HEK293 (cell line): ENCODE measurements around the gene RANBP10.

ENCODE experiments used
- CTCF ChIA-PET: fragments of 350-600 bp; formaldehyde crosslinking; extraction: SDS; loops from one replicate; lab custom pipeline; 2021; ENCODE audit warnings: antibody characterized with exemption; lab: Yijun Ruan, JAX
- POLR2A ChIA-PET: fragments of 300-600 bp; formaldehyde crosslinking; extraction: SDS; loops from one replicate; lab custom pipeline; 2020; ENCODE audit warnings: antibody characterized with exemption, inconsistent platforms; lab: Yijun Ruan, JAX
- H3K27ac ChIP-seq: fragments of 200-500 bp; sonication (Bioruptor generic); 2 replicates; pipeline ENCODE4 v1.5.1; 2014; ENCODE audit warnings: low read depth, low read length, control low read depth, inconsistent platforms; ENCODE audit errors: extremely low read depth
- H3K36me3 ChIP-seq, 2 experiments: fragments of 200-500 bp in 1 of 2; sonication (Bioruptor generic) in 1 of 2; 1 replicate in 1 of 2; 2 replicates in 1 of 2; pipeline ENCODE4 v1.5.1; 2014 to 2017; ENCODE audit warnings: inconsistent platforms in 2 of 2, low read length in 2 of 2; ENCODE audit not compliant: control insufficient read depth in 2 of 2, insufficient read depth in 1 of 2
- H3K4me1 ChIP-seq: fragments of 200-500 bp; sonication (Bioruptor generic); 2 replicates; pipeline ENCODE4 v1.5.1; 2014; ENCODE audit warnings: mild to moderate bottlenecking, low read length, inconsistent platforms; ENCODE audit not compliant: control insufficient read depth, insufficient read depth
- H3K4me3 ChIP-seq: 2 replicates; pipeline ENCODE4 v1.5.1; 2011; ENCODE audit warnings: low read depth, mild to moderate bottlenecking, control low read depth, low read length, moderate library complexity
- H3K9me3 ChIP-seq: fragments of 200-500 bp; sonication (Bioruptor generic); 2 replicates; pipeline ENCODE4 v1.5.1; 2014; ENCODE audit warnings: low read depth, low read length, inconsistent platforms; ENCODE audit not compliant: control insufficient read depth, insufficient read depth
- BCL11A ChIP-seq: fragments of 450-650 bp; formaldehyde crosslinking; IDR thresholded peaks from 2 replicates; pipeline ENCODE4 v1.5.1; 2016; ENCODE audit warnings: low read depth, missing biosample characterization, missing genetic modification characterization
- FEZF1 ChIP-seq: fragments of 450-650 bp; formaldehyde crosslinking; IDR thresholded peaks from 2 replicates; pipeline ENCODE4 v1.5.1; 2016; ENCODE audit warnings: missing biosample characterization, missing genetic modification characterization
- OSR2 ChIP-seq: fragments of 450-650 bp; formaldehyde crosslinking; IDR thresholded peaks from 2 replicates; pipeline ENCODE4 v1.5.1; 2016; ENCODE audit warnings: missing biosample characterization, missing genetic modification characterization
- REST ChIP-seq: fragments of 450-650 bp; formaldehyde crosslinking; IDR thresholded peaks from 2 replicates; pipeline ENCODE4 v1.5.1; 2016; ENCODE audit warnings: missing biosample characterization, missing genetic modification characterization
- ZBTB6 ChIP-seq: fragments of 450-650 bp; formaldehyde crosslinking; IDR thresholded peaks from 2 replicates; pipeline ENCODE4 v1.5.1; 2017; ENCODE audit warnings: missing biosample characterization, missing genetic modification characterization
- ZBTB7A ChIP-seq: fragments of 450-650 bp; formaldehyde crosslinking; IDR thresholded peaks from 2 replicates; pipeline ENCODE4 v1.5.1; 2016; ENCODE audit warnings: low read depth, missing biosample characterization, missing genetic modification characterization
- ZNF18 ChIP-seq: fragments of 450-650 bp; formaldehyde crosslinking; IDR thresholded peaks from 2 replicates; pipeline ENCODE4 v1.5.1; 2016; ENCODE audit warnings: missing biosample characterization, missing genetic modification characterization
- ZNF335 ChIP-seq: fragments of 450-650 bp; formaldehyde crosslinking; conservative IDR thresholded peaks from 2 replicates; pipeline ENCODE4 v1.5.1; 2016; ENCODE audit warnings: missing biosample characterization, missing genetic modification characterization
- ZNF350 ChIP-seq: fragments of 450-650 bp; formaldehyde crosslinking; IDR thresholded peaks from 2 replicates; pipeline ENCODE4 v1.5.0; 2017; ENCODE audit warnings: missing biosample characterization, mild to moderate bottlenecking, missing genetic modification characterization
- ZNF394 ChIP-seq: fragments of 450-650 bp; formaldehyde crosslinking; IDR thresholded peaks from 2 replicates; pipeline ENCODE4 v1.5.1; 2016; ENCODE audit warnings: missing biosample characterization, missing genetic modification characterization, mild to moderate bottlenecking, moderate library complexity, borderline replicate concordance
- ZNF585B ChIP-seq: fragments of 450-650 bp; formaldehyde crosslinking; IDR thresholded peaks from 2 replicates; pipeline ENCODE4 v1.5.1; 2016; ENCODE audit warnings: missing biosample characterization, missing genetic modification characterization
- ZNF670 ChIP-seq: fragments of 450-650 bp; formaldehyde crosslinking; IDR thresholded peaks from 2 replicates; pipeline ENCODE4 v1.5.1; 2016; ENCODE audit warnings: missing biosample characterization, missing genetic modification characterization, low read depth
- ZNF677 ChIP-seq: fragments of 450-650 bp; IDR thresholded peaks from 2 replicates; pipeline ENCODE4 v1.5.0; 2018; ENCODE audit warnings: missing biosample characterization, mild to moderate bottlenecking, missing genetic modification characterization, moderate library complexity
- ZNF704 ChIP-seq: fragments of 450-650 bp; formaldehyde crosslinking; IDR thresholded peaks from 2 replicates; pipeline ENCODE4 v1.5.1; 2016; ENCODE audit warnings: missing biosample characterization, missing genetic modification characterization
- ZNF768 ChIP-seq: fragments of 450-650 bp; formaldehyde crosslinking; IDR thresholded peaks from 2 replicates; pipeline ENCODE4 v1.5.1; 2018; ENCODE audit warnings: missing biosample characterization, mild to moderate bottlenecking, missing genetic modification characterization
- ZNF776 ChIP-seq: fragments of 450-650 bp; formaldehyde crosslinking; IDR thresholded peaks from 2 replicates; pipeline ENCODE4 v1.5.0; 2017; ENCODE audit warnings: missing biosample characterization, missing genetic modification characterization, borderline replicate concordance
- TF ChIP-seq, protein P1 (sequence below): fragments of 450-650 bp; formaldehyde crosslinking; IDR thresholded peaks from 2 replicates; pipeline ENCODE4 v1.5.1; 2016; ENCODE audit warnings: missing biosample characterization, missing genetic modification characterization
- TF ChIP-seq, protein P2 (sequence below): fragments of 450-650 bp; formaldehyde crosslinking; IDR thresholded peaks from 2 replicates; pipeline ENCODE4 v1.5.1; 2016; ENCODE audit warnings: missing biosample characterization, missing genetic modification characterization, borderline replicate concordance

The RANBP10 gene

DNA sequence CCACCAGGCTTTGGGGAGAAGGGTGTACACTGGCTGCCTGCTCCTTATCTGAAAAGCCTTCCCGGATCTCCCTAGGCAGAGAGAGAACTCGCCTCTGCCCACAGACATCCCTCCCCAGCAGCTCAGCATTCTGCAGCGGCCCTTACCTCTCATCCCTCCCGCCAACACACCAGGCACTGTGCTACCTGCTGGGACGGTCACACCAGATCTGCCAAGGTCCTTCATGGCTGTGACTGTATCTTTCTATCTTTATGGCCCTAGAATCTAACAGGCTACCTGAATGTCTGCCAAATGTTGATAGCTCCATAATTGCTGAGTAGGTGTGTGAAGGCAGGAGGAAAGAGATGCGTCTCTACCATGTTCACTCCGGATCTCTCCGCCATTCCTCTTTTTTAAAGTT is 8.2 kb upstream of the RANBP10 start (continued):
- TF ChIP-seq, protein P1, sequence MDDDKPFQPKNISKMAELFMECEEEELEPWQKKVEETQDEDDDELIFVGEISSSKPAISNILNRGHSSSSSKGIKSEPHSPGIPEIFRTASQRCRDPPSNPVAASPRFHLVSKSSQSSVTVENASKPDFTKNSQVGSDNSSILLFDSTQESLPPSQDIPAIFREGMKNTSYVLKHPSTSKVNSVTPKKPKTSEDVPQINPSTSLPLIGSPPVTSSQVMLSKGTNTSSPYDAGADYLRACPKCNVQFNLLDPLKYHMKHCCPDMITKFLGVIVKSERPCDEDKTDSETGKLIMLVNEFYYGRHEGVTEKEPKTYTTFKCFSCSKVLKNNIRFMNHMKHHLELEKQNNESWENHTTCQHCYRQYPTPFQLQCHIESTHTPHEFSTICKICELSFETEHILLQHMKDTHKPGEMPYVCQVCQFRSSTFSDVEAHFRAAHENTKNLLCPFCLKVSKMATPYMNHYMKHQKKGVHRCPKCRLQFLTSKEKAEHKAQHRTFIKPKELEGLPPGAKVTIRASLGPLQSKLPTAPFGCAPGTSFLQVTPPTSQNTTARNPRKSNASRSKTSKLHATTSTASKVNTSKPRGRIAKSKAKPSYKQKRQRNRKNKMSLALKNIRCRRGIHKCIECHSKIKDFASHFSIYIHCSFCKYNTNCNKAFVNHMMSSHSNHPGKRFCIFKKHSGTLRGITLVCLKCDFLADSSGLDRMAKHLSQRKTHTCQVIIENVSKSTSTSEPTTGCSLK (tag by site-specific recombination): no peak
- no peak for TF ChIP-seq ZNF350 (tag by site-specific recombination)
- TF ChIP-seq ZNF335 (tag by site-specific recombination): peak; percentile 68
- TF ChIP-seq, protein P2, sequence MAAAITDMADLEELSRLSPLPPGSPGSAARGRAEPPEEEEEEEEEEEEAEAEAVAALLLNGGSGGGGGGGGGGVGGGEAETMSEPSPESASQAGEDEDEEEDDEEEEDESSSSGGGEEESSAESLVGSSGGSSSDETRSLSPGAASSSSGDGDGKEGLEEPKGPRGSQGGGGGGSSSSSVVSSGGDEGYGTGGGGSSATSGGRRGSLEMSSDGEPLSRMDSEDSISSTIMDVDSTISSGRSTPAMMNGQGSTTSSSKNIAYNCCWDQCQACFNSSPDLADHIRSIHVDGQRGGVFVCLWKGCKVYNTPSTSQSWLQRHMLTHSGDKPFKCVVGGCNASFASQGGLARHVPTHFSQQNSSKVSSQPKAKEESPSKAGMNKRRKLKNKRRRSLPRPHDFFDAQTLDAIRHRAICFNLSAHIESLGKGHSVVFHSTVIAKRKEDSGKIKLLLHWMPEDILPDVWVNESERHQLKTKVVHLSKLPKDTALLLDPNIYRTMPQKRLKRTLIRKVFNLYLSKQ (tag by site-specific recombination): no peak
- TF ChIP-seq OSR2 (tag by site-specific recombination): peak; percentile 18; the same call in 1 of the 2 replicates
- TF ChIP-seq ZNF585B (tag by site-specific recombination): no peak
- peak; percentile 54 for TF ChIP-seq ZNF18 (tag by site-specific recombination)
- TF ChIP-seq ZNF677 (tag by site-specific recombination): no peak
- no peak for TF ChIP-seq FEZF1 (tag by site-specific recombination)
- no peak for TF ChIP-seq ZBTB7A (tag by site-specific recombination)

- H3K36me3 ChIP-seq: no peaks in the 10 kb centered on the region
- H3K4me1 ChIP-seq: peaks cover 4% of the 10 kb centered on the region; the same call in 1 of the 2 replicates
- H3K4me3 ChIP-seq: no peak overlapping the region
- no peak overlapping the region for H3K27ac ChIP-seq
- CTCF ChIA-PET: interaction anchor here (0.6 kb wide), 1 partner anchor 119 kb away, joined by 3 read pairs; no protein-coding TSS in a partner anchor
- no peaks in the 10 kb centered on the region for H3K9me3 ChIP-seq
- POLR2A ChIA-PET: no interaction called here
- TF ChIP-seq ZNF768: 0 out of 2 replicates have a peak, but pooled peaks have one; percentile 52
- no peak for TF ChIP-seq ZNF394
Observed at GRCh38 chr16:67811899-67812298, 5.5 kb upstream of the RANBP10 start.

GRCh38 chr16:67807148-67807682 is 855 bp upstream of the RANBP10 start:
- ChIA-PET POLR2A (interaction anchor here (0.6 to 1.7 kb wide), 24 partner anchors 9 to 286 kb away, joined by 3 to 25 read pairs (median 5); partner anchors contain the start of genes ACD, CTCF, GFOD2 and NUTF2), CTCF (interaction anchor here (0.7 to 2.7 kb wide), 8 partner anchors 9 to 287 kb away, joined by 3 to 43 read pairs (median 3); no protein-coding TSS in a partner anchor)
- H3K27ac ChIP-seq: no peak overlapping the region
- peak; percentile 34; the same call in 1 of the 2 replicates for TF ChIP-seq REST (tag by site-specific recombination)
- no peak for TF ChIP-seq ZNF776 (tag by site-specific recombination)
- 0 out of 2 replicates have a peak, but pooled peaks have one; percentile 77 for TF ChIP-seq ZNF335 (tag by site-specific recombination)
- 0 out of 2 replicates have a peak, but pooled peaks have one; percentile 4 for TF ChIP-seq ZBTB6 (tag by site-specific recombination)
- no peak for TF ChIP-seq ZNF704 (tag by site-specific recombination)
- no peak for TF ChIP-seq BCL11A
- TF ChIP-seq ZNF670: no peak
- no peak for TF ChIP-seq FEZF1 (tag by site-specific recombination)

More at GRCh38 chr16:67807148-67807682, 855 bp upstream of the RANBP10 start:
- Histone ChIP-seq H3K36me3 (peaks cover 0 to 22% of the 10 kb centered on the region in 2 experiments; a peak in 2 of 3 replicates), H3K4me1 (peaks cover 8% of the 10 kb centered on the region), H3K4me3 (peak overlapping the region; percentile 88), H3K9me3 (no peaks in the 10 kb centered on the region)
